ENCODE data around the gene GLYR1.

The GLYR1 gene

DNA sequence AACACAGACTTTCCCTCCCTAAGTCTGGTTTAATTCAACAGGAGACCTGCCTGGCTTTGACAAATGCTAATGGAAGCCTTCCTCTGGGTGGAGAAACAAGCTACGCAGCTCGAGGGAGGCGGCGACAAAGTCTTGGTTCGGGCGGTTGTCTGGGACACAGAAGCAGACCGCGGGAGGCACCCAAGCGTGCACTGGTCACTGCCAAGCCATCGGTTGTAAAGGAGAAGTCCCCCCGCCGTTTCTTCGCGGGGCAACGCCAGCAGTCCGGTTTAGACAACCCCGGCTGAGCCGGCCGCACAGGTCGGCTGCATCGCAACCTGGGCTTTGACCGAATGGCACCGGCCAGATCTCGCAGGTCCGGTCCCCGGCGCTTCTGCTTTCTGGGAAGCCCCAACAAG is 586 bp downstream of the GLYR1 start:
- Histone ChIP-seq H3K27me3 (no peaks in the 10 kb centered on the region), H3K4me3 (peak overlapping the region; percentile 79 to 95), H3K27ac (peak overlapping the region; percentile 91), H3K36me3 (peaks cover 33 to 40% (median 36%) of the 10 kb centered on the region in 3 donors), H3K4me1 (peaks cover 0 to 50% (median 41%) of the 10 kb centered on the region in 4 donors), H3K9me3 (no peaks in the 10 kb centered on the region)
- peak in 1 of 2 donors; percentile 51 for DNase-seq
- TF ChIP-seq, protein P1, sequence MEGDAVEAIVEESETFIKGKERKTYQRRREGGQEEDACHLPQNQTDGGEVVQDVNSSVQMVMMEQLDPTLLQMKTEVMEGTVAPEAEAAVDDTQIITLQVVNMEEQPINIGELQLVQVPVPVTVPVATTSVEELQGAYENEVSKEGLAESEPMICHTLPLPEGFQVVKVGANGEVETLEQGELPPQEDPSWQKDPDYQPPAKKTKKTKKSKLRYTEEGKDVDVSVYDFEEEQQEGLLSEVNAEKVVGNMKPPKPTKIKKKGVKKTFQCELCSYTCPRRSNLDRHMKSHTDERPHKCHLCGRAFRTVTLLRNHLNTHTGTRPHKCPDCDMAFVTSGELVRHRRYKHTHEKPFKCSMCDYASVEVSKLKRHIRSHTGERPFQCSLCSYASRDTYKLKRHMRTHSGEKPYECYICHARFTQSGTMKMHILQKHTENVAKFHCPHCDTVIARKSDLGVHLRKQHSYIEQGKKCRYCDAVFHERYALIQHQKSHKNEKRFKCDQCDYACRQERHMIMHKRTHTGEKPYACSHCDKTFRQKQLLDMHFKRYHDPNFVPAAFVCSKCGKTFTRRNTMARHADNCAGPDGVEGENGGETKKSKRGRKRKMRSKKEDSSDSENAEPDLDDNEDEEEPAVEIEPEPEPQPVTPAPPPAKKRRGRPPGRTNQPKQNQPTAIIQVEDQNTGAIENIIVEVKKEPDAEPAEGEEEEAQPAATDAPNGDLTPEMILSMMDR (IDR thresholded peaks at IDR 0.05) = no peak
- intact Hi-C loops (cut with DNase I; ENCODE audit: low total_unique reads) = loop anchor here (5.0 kb wide), 1 partner anchor 79 kb away; the partner anchor contains the start of gene ZNF500

DNA sequence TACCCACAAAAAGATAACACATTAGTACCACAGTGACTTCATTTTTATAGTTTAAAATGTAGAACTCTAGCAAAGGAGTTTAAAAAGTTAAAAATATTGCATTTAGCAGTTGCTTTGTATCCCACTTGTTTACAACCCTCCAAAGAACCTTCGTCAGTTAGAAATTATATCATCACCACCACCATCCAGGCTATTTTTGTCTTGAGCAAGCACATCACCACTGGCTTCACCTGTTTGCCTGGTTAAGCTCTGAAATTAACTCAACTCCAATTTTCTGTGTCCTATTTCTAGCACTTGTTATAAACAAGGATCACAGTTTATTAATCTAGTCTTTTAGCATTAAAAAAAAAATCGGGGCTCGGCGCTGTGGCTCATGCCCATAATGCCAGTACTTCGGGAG is 6.1 kb downstream of the GLYR1 start:
- Histone ChIP-seq H3K4me1 (peaks cover 0 to 13% (median 11%) of the 10 kb centered on the region in 4 donors), H3K4me3 (no peak overlapping the region), H3K36me3 (peaks cover 61 to 93% (median 83%) of the 10 kb centered on the region in 3 donors), H3K9me3 (no peaks in the 10 kb centered on the region), H3K27ac (no peak overlapping the region), H3K27me3 (no peaks in the 10 kb centered on the region)
- TF ChIP-seq, protein P1 (IDR thresholded peaks at IDR 0.05) = no peak
- intact Hi-C loops (cut with DNase I; ENCODE audit: low total_unique reads) = no loop called here
- no peak for DNase-seq

- no peak for DNase-seq
- H3K4me3 ChIP-seq = no peak overlapping the region
- H3K27ac ChIP-seq = no peak overlapping the region
- peaks cover 60 to 98% (median 91%) of the 10 kb centered on the region in 3 donors for H3K36me3 ChIP-seq
- peaks cover 0 to 3% (median 1%) of the 10 kb centered on the region in 4 donors for H3K4me1 ChIP-seq
- no peaks in the 10 kb centered on the region for H3K9me3 ChIP-seq
- intact Hi-C loops (cut with DNase I; ENCODE audit: low total_unique reads) = no loop called here
- no peaks in the 10 kb centered on the region for H3K27me3 ChIP-seq
- TF ChIP-seq, protein P1 (IDR thresholded peaks at IDR 0.05) = no peak
Measured at GRCh38 chr16:4839942-4840341, 7.1 kb downstream of the GLYR1 start.

- intact Hi-C loops (cut with DNase I; ENCODE audit: low total_unique reads) = no loop called here
- no peak for DNase-seq
- H3K9me3 ChIP-seq = no peaks in the 10 kb centered on the region
- TF ChIP-seq, protein P1 (IDR thresholded peaks at IDR 0.05) = no peak
- no peak overlapping the region for H3K27ac ChIP-seq
- no peak overlapping the region for H3K4me3 ChIP-seq
- peaks cover 55 to 96% (median 73%) of the 10 kb centered on the region in 3 donors for H3K36me3 ChIP-seq
- no peaks in the 10 kb centered on the region for H3K27me3 ChIP-seq
- H3K4me1 ChIP-seq = no peaks in the 10 kb centered on the region
Measured at GRCh38 chr16:4837733-4838501, 9.2 kb downstream of the GLYR1 start.

GRCh38 chr16:4836727-4837126 is 10.4 kb downstream of the GLYR1 start:
- Histone ChIP-seq H3K9me3 (no peaks in the 10 kb centered on the region), H3K4me3 (no peak overlapping the region), H3K27me3 (no peaks in the 10 kb centered on the region), H3K27ac (no peak overlapping the region), H3K4me1 (no peaks in the 10 kb centered on the region), H3K36me3 (peaks cover 55 to 96% (median 73%) of the 10 kb centered on the region in 3 donors)
- TF ChIP-seq, protein P1 (IDR thresholded peaks at IDR 0.05) = no peak
- no peak for DNase-seq
- intact Hi-C loops (cut with DNase I; ENCODE audit: low total_unique reads) = no loop called here
